ENCODE measurements around the gene VANGL2. TPM values are rescaled to one million over a fixed set of nuclear protein-coding genes. Genes with fewer than 3 reads are reported as not detected.
"Not testable (repeated sequence)": the region's sequence is repeated elsewhere in the genome, so short reads cannot be mapped to it uniquely, and the experiment has no call there.

VANGL2 gene
- total RNA-seq, 6 experiments from 2014 or later = 0.06 to 0.22 (median 0.12) TPM

- no peak for TF ChIP-seq POLR2A (IDR thresholded peaks at IDR 0.05)
- TF ChIP-seq CTCF (IDR thresholded peaks at IDR 0.05) = no peak
- peak in 1 of 3 donors; percentile 37 for DNase-seq
- no peak overlapping the region for H3K27ac ChIP-seq
Observed at GRCh38 chr1:160375788-160376524, 24.4 kb upstream of the VANGL2 start.

GRCh38 chr1:160376525-160377131 lies 23.7 kb upstream of the VANGL2 start:
- 10% methylated on average over 5 of the region's 5 CpGs for WGBS (ENCODE audit: insufficient coverage, low coverage, low lambda C conversion rate, missing lambda C conversion rate)
- Histone ChIP-seq H3K4me3 (no peak overlapping the region), H3K9me3 (no peaks in the 10 kb centered on the region), H3K27ac (no peak overlapping the region), H3K27me3 (no peaks in the 10 kb centered on the region), H3K36me3 (no peaks in the 10 kb centered on the region), H3K4me1 (no peaks in the 10 kb centered on the region)
- DNase-seq (peak in 1 of 3 donors; percentile 42), ATAC-seq (peak; percentile 82 to 90 (median 86))
- intact Hi-C loops (cut with DNase I) = loop anchor here (10.0 kb wide), 1 partner anchor 272 kb away; no protein-coding TSS in a partner anchor
- TF ChIP-seq CTCF (IDR thresholded peaks at IDR 0.05) (peak; percentile 86 to 96 (median 90)), POLR2A (IDR thresholded peaks at IDR 0.05) (no peak)

More at GRCh38 chr1:160375788-160376524, 24.4 kb upstream of the VANGL2 start:
- 2% methylated on average over 4 of the region's 9 CpGs for WGBS (ENCODE audit: insufficient coverage, low coverage, low lambda C conversion rate, missing lambda C conversion rate)
- Histone ChIP-seq H3K9me3 (no peaks in the 10 kb centered on the region), H3K27me3 (no peaks in the 10 kb centered on the region), H3K4me3 (no peak overlapping the region), H3K36me3 (no peaks in the 10 kb centered on the region), H3K4me1 (no peaks in the 10 kb centered on the region)
- peak in 3 of 4 donors; percentile 6 to 20 (median 12) for ATAC-seq
- intact Hi-C loops (cut with DNase I) = loop anchor here (10.0 kb wide), 1 partner anchor 271 kb away; no protein-coding TSS in a partner anchor

- no peaks in the 10 kb centered on the region for H3K27me3 ChIP-seq
- ATAC-seq (no peak), DNase-seq (peak in 1 of 3 donors; percentile 4)
- no peaks in the 10 kb centered on the region for H3K36me3 ChIP-seq
- WGBS (ENCODE audit: insufficient coverage, low coverage, low lambda C conversion rate, missing lambda C conversion rate) = 52% methylated on average over 5 of the region's 7 CpGs
- H3K4me3 ChIP-seq = no peak overlapping the region
- no peaks in the 10 kb centered on the region for H3K4me1 ChIP-seq
- no peaks in the 10 kb centered on the region for H3K9me3 ChIP-seq
- intact Hi-C loops (cut with DNase I) = loop anchor here (10.0 kb wide), 1 partner anchor 273 kb away; no protein-coding TSS in a partner anchor
- no peak for TF ChIP-seq POLR2A (IDR thresholded peaks at IDR 0.05)
- TF ChIP-seq CTCF (IDR thresholded peaks at IDR 0.05) = no peak
- no peak overlapping the region for H3K27ac ChIP-seq
Observed at GRCh38 chr1:160377585-160378206, 22.7 kb upstream of the VANGL2 start.

- DNase-seq; ATAC-seq; H3K36me3 ChIP-seq; H3K4me3 ChIP-seq; H3K27ac ChIP-seq; H3K9me3 ChIP-seq; H3K4me1 ChIP-seq; H3K27me3 ChIP-seq; intact Hi-C loops (cut with DNase I): not testable (repeated sequence)
- WGBS (ENCODE audit: insufficient coverage, low coverage, low lambda C conversion rate, missing lambda C conversion rate) = 94% methylated on average over 2 of the region's 2 CpGs
Observed at GRCh38 chr1:160384812-160385211, 15.6 kb upstream of the VANGL2 start.

- H3K27ac ChIP-seq; H3K27me3 ChIP-seq; H3K4me3 ChIP-seq; H3K9me3 ChIP-seq; H3K4me1 ChIP-seq; H3K36me3 ChIP-seq; ATAC-seq; intact Hi-C loops (cut with DNase I); DNase-seq: not testable (repeated sequence)
- WGBS (ENCODE audit: insufficient coverage, low coverage, low lambda C conversion rate, missing lambda C conversion rate) = 65% methylated on average over 4 of the region's 4 CpGs
Observed at GRCh38 chr1:160388406-160388805, 12.0 kb upstream of the VANGL2 start.
